ENCODE data around the gene OSBPL5. TPM values are rescaled to one million over a fixed set of nuclear protein-coding genes. Genes with fewer than 3 reads are reported as not detected.

The OSBPL5 gene
- total RNA-seq, 4 donors from 2014 or later: 24.7 to 83.3 (median 48.2) TPM

DNA sequence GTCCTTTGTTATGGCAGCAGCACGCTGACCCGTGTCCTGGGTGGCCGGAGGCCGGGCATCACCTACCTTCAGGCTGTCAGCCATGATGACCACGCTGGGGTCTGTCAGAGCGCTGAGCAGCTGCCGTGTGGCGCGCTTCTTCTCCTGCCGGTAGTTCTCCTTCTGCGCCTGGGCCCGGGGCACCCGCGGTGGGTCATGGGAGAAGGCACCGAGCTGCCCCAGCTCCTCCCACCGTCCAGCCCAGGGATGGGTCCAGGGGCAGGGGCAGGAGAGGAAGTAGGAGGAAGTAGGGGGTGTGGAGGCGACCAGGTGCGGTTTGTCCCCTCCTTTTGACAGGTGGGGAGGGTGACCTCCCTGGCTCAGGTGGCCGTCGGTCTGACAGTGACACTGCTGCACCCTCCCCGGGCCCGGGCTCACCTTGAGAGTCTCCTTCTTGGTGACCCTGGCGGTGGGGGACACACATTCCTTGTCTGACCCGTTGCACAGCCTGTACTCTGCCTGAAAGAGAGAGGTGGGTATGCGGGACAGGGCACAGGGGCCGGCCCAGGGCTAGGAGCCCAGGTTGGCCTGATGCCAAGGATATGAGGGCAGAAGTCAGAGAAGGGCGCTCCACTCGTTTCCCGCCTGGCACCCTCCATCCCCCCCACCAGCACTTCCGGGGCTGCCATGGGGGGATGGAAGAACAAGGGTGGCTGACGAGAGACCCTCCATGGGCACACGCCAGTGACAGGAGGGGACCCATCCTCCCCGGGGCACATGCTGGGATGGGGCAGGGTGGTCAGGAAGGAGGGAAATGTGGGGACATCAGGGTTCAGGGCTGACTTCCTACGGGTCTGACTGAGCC is 43.0 kb downstream of the OSBPL5 start:
- H3K9me3 ChIP-seq: no peaks in the 10 kb centered on the region
- no peak overlapping the region for H3K4me3 ChIP-seq
- H3K36me3 ChIP-seq: no peaks in the 10 kb centered on the region
- DNase-seq: peak; percentile 19 to 26
- peaks cover 6 to 21% of the 10 kb centered on the region in 2 donors for H3K4me1 ChIP-seq
- no peaks in the 10 kb centered on the region for H3K27me3 ChIP-seq
- no peak overlapping the region for H3K27ac ChIP-seq
- intact Hi-C loops (cut with DNase I; ENCODE audit: low total_unique reads): no loop called here
- no peak for TF ChIP-seq POLR2A (IDR thresholded peaks at IDR 0.05)
- TF ChIP-seq, protein P1, sequence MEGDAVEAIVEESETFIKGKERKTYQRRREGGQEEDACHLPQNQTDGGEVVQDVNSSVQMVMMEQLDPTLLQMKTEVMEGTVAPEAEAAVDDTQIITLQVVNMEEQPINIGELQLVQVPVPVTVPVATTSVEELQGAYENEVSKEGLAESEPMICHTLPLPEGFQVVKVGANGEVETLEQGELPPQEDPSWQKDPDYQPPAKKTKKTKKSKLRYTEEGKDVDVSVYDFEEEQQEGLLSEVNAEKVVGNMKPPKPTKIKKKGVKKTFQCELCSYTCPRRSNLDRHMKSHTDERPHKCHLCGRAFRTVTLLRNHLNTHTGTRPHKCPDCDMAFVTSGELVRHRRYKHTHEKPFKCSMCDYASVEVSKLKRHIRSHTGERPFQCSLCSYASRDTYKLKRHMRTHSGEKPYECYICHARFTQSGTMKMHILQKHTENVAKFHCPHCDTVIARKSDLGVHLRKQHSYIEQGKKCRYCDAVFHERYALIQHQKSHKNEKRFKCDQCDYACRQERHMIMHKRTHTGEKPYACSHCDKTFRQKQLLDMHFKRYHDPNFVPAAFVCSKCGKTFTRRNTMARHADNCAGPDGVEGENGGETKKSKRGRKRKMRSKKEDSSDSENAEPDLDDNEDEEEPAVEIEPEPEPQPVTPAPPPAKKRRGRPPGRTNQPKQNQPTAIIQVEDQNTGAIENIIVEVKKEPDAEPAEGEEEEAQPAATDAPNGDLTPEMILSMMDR (IDR thresholded peaks at IDR 0.05): no peak

DNA sequence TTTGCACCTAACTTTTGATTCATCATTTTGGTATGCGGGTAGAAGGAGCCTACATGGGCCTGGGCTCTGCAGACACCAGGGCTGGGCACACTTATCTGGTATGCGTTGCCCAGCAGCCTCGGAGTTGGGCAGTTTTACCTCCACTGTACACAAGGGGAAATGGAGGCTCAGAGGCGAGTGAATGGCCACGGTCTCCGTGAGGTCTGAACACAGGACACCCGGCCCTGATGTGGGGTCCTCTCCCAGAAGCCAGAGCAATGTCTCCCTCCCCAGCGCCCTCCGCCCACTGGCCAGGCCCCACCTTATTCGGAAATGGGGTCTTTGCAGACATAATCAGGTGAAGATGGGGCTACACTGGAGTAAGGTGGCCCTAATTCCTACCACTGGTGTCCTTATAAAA is 43.7 kb downstream of the OSBPL5 start:
- intact Hi-C loops (cut with DNase I; ENCODE audit: low total_unique reads): no loop called here

DNA sequence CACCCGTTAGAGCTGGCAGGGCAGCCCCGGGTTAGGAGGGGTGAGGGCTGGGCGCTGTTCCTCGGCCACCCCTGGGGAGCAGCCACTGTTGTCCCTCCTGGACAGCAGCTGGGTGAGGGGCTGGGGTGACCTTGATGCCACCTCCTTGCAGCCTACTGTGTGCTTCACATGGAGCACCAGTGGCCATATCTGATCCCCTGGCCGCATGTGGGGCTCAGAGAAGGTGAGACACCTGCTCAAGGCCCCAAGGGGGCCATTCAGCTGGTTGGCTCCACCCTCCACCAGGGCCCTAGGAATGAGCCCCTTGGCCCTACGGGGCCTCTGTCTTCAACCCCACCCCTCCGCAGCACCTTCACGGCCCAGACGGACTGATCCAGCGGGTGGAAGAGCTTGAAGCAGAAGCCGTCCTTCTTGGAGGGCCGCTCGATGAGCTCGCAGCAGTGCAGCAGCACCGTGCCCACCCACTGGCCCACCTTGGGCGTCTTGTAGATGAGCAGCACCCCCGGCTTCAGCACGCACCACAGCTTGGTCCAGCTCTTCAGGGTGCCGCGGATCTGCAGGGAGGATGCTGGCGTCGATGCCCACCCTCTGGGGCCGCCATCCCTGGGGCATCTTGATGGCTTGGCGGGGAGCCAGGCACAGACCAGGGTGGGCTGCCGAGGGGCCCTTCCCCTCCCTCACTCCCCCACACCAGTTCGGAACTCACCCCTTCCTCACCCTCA is 44.9 kb downstream of the OSBPL5 start:
- H3K4me3 ChIP-seq: no peak overlapping the region
- TF ChIP-seq, protein P1 (IDR thresholded peaks at IDR 0.05): no peak
- no peak for TF ChIP-seq POLR2A (IDR thresholded peaks at IDR 0.05)
- H3K9me3 ChIP-seq: no peaks in the 10 kb centered on the region
- peaks cover 6 to 21% of the 10 kb centered on the region in 2 donors for H3K4me1 ChIP-seq
- peak; percentile 18 to 23 for DNase-seq
- intact Hi-C loops (cut with DNase I; ENCODE audit: low total_unique reads): no loop called here
- no peak overlapping the region for H3K27ac ChIP-seq
- no peaks in the 10 kb centered on the region for H3K27me3 ChIP-seq
- no peaks in the 10 kb centered on the region for H3K36me3 ChIP-seq

More for the DNA sequence above, 43.7 kb downstream of the OSBPL5 start:
- TF ChIP-seq POLR2A (IDR thresholded peaks at IDR 0.05): no peak
- TF ChIP-seq, protein P1 (IDR thresholded peaks at IDR 0.05): no peak
- Histone ChIP-seq H3K4me1 (peaks cover 6 to 21% of the 10 kb centered on the region in 2 donors), H3K36me3 (no peaks in the 10 kb centered on the region), H3K4me3 (no peak overlapping the region), H3K9me3 (no peaks in the 10 kb centered on the region), H3K27ac (no peak overlapping the region), H3K27me3 (no peaks in the 10 kb centered on the region)
- peak in 1 of 2 donors; percentile 14 for DNase-seq

DNA sequence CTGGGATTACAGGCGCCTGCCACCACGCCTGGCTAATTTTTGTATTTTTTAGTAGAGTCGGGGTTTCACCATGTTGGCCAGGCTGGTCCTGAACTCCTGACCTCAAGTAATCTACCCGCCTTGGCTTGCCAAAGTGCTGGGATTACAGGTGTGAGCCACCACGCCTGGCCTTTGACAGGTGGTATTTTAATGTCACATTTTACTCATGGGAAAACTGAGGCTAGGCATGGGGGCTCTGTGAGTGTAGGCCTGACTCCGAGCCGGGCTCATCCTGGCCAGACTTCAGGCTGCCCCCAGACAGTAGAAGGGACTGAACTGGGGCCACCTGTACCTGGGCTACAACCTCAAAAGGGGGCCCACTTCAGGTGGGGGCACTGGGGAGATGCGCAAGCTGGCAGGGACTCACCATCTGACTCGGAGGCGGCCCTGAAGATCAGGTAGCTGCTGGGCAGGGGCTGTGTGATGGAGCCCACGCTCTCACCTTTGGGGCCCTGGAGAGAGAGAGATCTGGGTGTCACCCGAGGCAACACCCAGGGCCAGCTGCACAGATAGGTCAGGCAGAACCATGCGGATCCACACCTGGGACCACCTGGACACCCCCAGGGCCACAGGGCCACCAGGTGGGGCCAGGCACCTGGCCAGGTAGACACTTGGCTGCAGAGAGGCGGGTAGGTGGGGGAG is 45.8 kb downstream of the OSBPL5 start:
- H3K9me3 ChIP-seq: no peaks in the 10 kb centered on the region
- no peaks in the 10 kb centered on the region for H3K27me3 ChIP-seq
- no peak for TF ChIP-seq POLR2A (IDR thresholded peaks at IDR 0.05)
- TF ChIP-seq, protein P1 (IDR thresholded peaks at IDR 0.05): no peak
- intact Hi-C loops (cut with DNase I; ENCODE audit: low total_unique reads): no loop called here
- H3K36me3 ChIP-seq: no peaks in the 10 kb centered on the region
- peak; percentile 12 to 13 for DNase-seq
- no peak overlapping the region for H3K4me3 ChIP-seq
- peaks cover 6 to 16% of the 10 kb centered on the region in 2 donors for H3K4me1 ChIP-seq
- no peak overlapping the region for H3K27ac ChIP-seq

Measured in uterus (tissue), 4 donors.